IMR-90 (cell line): ENCODE measurements around the gene C2orf49. TPM values are rescaled to one million over a fixed set of nuclear protein-coding genes. Genes with fewer than 3 reads are reported as not detected.

Source experiments
- ATAC-seq: fragments of 200-7000 bp; cut with Tn5 transposase; 2 replicates; pipeline ENCODE4 v1.9.1; 2020; ENCODE audit warnings: low read depth, mild to moderate bottlenecking, moderate library complexity
- BruUV-seq: library from RNA; stranded (reverse); fragments of 400-500 nt; replicated peaks from 2 replicates; lab custom pipeline; 2021; lab: Mats Ljungman, UMichigan
- CTCF ChIA-PET: fragments of 300-600 bp; formaldehyde crosslinking; extraction: SDS; loops from one replicate; lab custom pipeline; 2021; ENCODE audit warnings: antibody characterized with exemption; lab: Yijun Ruan, JAX
- POLR2A ChIA-PET: fragments of 300-600 bp; sonication (Branson Sonifier 250); formaldehyde crosslinking; loops from one replicate; lab custom pipeline; 2022; ENCODE audit warnings: antibody characterized with exemption; ENCODE audit not compliant: unreplicated experiment; lab: Charles Lee
- DNase-seq: peaks from one replicate; pipeline ENCODE4 v3.0.0; 2013
- H2AFZ ChIP-seq: replicated peaks from 2 replicates; pipeline ENCODE3; 2013; ENCODE audit warnings: low read length, mild to moderate bottlenecking; ENCODE audit not compliant: poor library complexity
- H2AK5ac ChIP-seq: 2 replicates; pipeline ENCODE4 v1.6.1; 2013; ENCODE audit warnings: low read depth, low read length, inconsistent platforms
- H2AK9ac ChIP-seq: replicated peaks from 2 replicates; pipeline ENCODE3; 2013; ENCODE audit warnings: mild to moderate bottlenecking, low read depth, low read length, moderate library complexity; ENCODE audit not compliant: poor library complexity
- H2BK120ac ChIP-seq: 2 replicates; pipeline ENCODE4 v1.6.1; 2013; ENCODE audit warnings: low read depth, low read length, inconsistent platforms
- H2BK15ac ChIP-seq: 3 replicates; pipeline ENCODE4 v1.6.1; 2013; ENCODE audit warnings: low read depth, low read length, inconsistent platforms
- H2BK20ac ChIP-seq: 2 replicates; pipeline ENCODE4 v1.6.1; 2013; ENCODE audit warnings: low read depth, mild to moderate bottlenecking, inconsistent platforms, low read length, moderate library complexity
- H2BK5ac ChIP-seq: 2 replicates; pipeline ENCODE4 v1.6.1; 2013; ENCODE audit warnings: mild to moderate bottlenecking, low read depth, low read length, inconsistent platforms; ENCODE audit not compliant: poor library complexity, severe bottlenecking
- H3K14ac ChIP-seq: replicated peaks from 2 replicates; pipeline ENCODE4 v1.6.1; 2013; ENCODE audit warnings: low read depth, low read length, inconsistent platforms
- H3K18ac ChIP-seq: 2 replicates; pipeline ENCODE4 v1.6.1; 2013; ENCODE audit warnings: low read depth, low read length, control low read depth
- H3K23ac ChIP-seq: 2 replicates; pipeline ENCODE4 v1.6.1; 2013; ENCODE audit warnings: low read depth, low read length, inconsistent platforms
- H3K27ac ChIP-seq: 2 replicates; pipeline ENCODE4 v1.5.1; 2013; ENCODE audit warnings: mild to moderate bottlenecking, control low read depth, low read length; ENCODE audit not compliant: insufficient read depth
- H3K27me3 ChIP-seq: 2 replicates; pipeline ENCODE4 v1.6.1; 2013; ENCODE audit warnings: low read length; ENCODE audit not compliant: control insufficient read depth, insufficient read depth
- H3K36me3 ChIP-seq: 2 replicates; pipeline ENCODE4 v1.6.1; 2013; ENCODE audit warnings: low read length, mixed read lengths; ENCODE audit not compliant: control insufficient read depth, insufficient read depth
- H3K4ac ChIP-seq: 2 replicates; pipeline ENCODE4 v1.6.1; 2013; ENCODE audit warnings: low read depth, low read length, inconsistent platforms
- H3K4me1 ChIP-seq: 2 replicates; pipeline ENCODE4 v1.6.1; 2013; ENCODE audit warnings: low read length, mixed read lengths; ENCODE audit not compliant: control insufficient read depth, insufficient read depth
- H3K4me2 ChIP-seq: 2 replicates; pipeline ENCODE4 v1.6.1; 2013; ENCODE audit warnings: low read depth, mild to moderate bottlenecking, control low read depth, low read length, moderate library complexity
- H3K4me3 ChIP-seq: 2 replicates; pipeline ENCODE4 v1.5.1; 2013; ENCODE audit warnings: low read depth, mild to moderate bottlenecking, control low read depth, low read length, moderate library complexity; ENCODE audit not compliant: insufficient read depth
- H3K56ac ChIP-seq: 2 replicates; pipeline ENCODE4 v1.6.1; 2013; ENCODE audit warnings: low read length, inconsistent platforms; ENCODE audit not compliant: insufficient read depth; ENCODE audit errors: extremely low read depth
- H3K79me1 ChIP-seq, 2 experiments: 2 replicates each; pipeline ENCODE4 v1.6.1; 2013; ENCODE audit warnings: low read length in 2 of 2, inconsistent platforms in 1 of 2, low read depth in 1 of 2
- H3K9ac ChIP-seq: 2 replicates; pipeline ENCODE4 v1.6.1; 2013; ENCODE audit warnings: low read depth, low read length, control low read depth
- H3K9me1 ChIP-seq: 2 replicates; pipeline ENCODE4 v1.6.1; 2013; ENCODE audit warnings: low read length, inconsistent platforms; ENCODE audit not compliant: insufficient read depth
- H3K9me3 ChIP-seq: 2 replicates; pipeline ENCODE4 v1.6.1; 2013; ENCODE audit warnings: low read length; ENCODE audit not compliant: control insufficient read depth, insufficient read depth
- H4K20me1 ChIP-seq: 2 replicates; pipeline ENCODE4 v1.6.1; 2013; ENCODE audit warnings: low read length, inconsistent platforms; ENCODE audit not compliant: insufficient read depth
- H4K5ac ChIP-seq: 2 replicates; pipeline ENCODE4 v1.6.1; 2013; ENCODE audit warnings: mild to moderate bottlenecking, low read depth, low read length, control low read depth
- H4K8ac ChIP-seq, 2 experiments: 2 replicates each; pipeline ENCODE4 v1.6.1; 2013; ENCODE audit warnings: low read depth in 2 of 2, low read length in 2 of 2, control low read depth in 1 of 2, inconsistent platforms in 1 of 2
- H4K91ac ChIP-seq: 2 replicates; pipeline ENCODE4 v1.6.1; 2013; ENCODE audit warnings: low read depth, low read length, inconsistent platforms; ENCODE audit not compliant: insufficient read depth
- BHLHE40 ChIP-seq: fragments of 150-350 bp; IDR thresholded peaks from 2 replicates; pipeline ENCODE4 v1.6.1; 2016; ENCODE audit warnings: mild to moderate bottlenecking, low read depth, low read length
- CEBPB ChIP-seq: IDR thresholded peaks from 2 replicates; pipeline ENCODE4 v1.6.1; 2012; ENCODE audit warnings: low read depth, low read length, improper control_type of control experiment
- WGBS, 2 experiments: methylation state at CpG; one replicate each; pipeline versions ENCODE4 v1.1.5 to v1.1.7; 2013; ENCODE audit warnings: missing lambda C conversion rate in 2 of 2; ENCODE audit not compliant: insufficient read length in 1 of 2; ENCODE audit errors: extremely low coverage in 2 of 2; 5-methylcytosine and 5-hydroxymethylcytosine counted together
- dilution Hi-C: fragments of 300-500 bp; cut with HindIII; formaldehyde crosslinking; loops from one replicate; pipeline ENCODE4 v1.14.3; 2018; ENCODE audit warnings: low sequenced_read_pairs; ENCODE audit not compliant: unreplicated experiment
- in situ Hi-C: fragments of 300-500 bp; cut with MboI; formaldehyde crosslinking; loops from 3 replicates; pipeline ENCODE4 v1.14.3; 2019; ENCODE audit warnings: low sequenced_read_pairs, inconsistent platforms, mixed read lengths
- intact Hi-C: fragments of 100-400 bp; cut with micrococcal nuclease; formaldehyde crosslinking; loops from 2 replicates; pipeline ENCODE4 v1.10.0; 2022
- polyA plus RNA-seq, 3 experiments: library from polyadenylated mRNA; depleted of rRNA; stranded (reverse); fragments of >200 nt; gene quantifications; 2 replicates each; pipeline ENCODE4 v1.2.3, GENCODE V29; 2012; ENCODE audit warnings: low replicate concordance in 1 of 3
- total RNA-seq: library from RNA; depleted of rRNA; stranded (reverse); fragments of >200 nt; gene quantifications from 2 replicates; pipeline ENCODE4 v1.2.3, GENCODE V29; 2012

The C2orf49 gene
- total and polyA plus RNA-seq, 2 of the 4 experiments (the other 2 are of a cell fraction) = 3.8 to 8.5 TPM

DNA sequence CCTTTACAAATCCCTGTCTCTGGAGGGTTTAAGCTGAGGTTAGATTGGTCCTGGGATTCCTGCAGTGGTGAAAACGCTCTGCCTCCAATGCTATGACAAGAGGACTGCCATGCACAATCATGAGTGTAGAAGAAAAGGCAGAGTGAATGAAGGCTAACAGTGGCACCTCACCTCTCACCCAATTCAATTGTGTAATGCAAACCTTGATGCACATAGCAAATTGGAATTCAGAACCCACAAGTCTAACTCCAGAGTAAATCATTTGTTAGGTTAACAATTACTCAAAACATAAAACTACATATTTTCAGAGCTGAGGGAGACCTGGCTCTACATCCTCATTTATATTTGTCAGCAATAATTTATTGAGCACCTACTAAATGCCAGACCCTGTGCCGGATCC is 9.7 kb upstream of the C2orf49 start:
- no peak overlapping the region for H3K27ac ChIP-seq
- H3K4me3 ChIP-seq = no peak overlapping the region
- ATAC-seq (no peak), DNase-seq (no peak)
- H2AK5ac ChIP-seq = no peak overlapping the region
- no peak overlapping the region for H4K8ac ChIP-seq
- H4K20me1 ChIP-seq = peaks cover 5% of the 10 kb centered on the region; the same call in 1 of the 2 replicates
- H4K5ac ChIP-seq = no peak overlapping the region
- H2BK120ac ChIP-seq = no peak overlapping the region
- in situ Hi-C loops = loop anchor here (25.0 kb wide), 1 partner anchor 460 kb away; no protein-coding TSS in a partner anchor
- H2AFZ ChIP-seq = no peak overlapping the region
- H3K56ac ChIP-seq = no peak overlapping the region
- peak overlapping the region; percentile 47; the same call in 1 of the 2 replicates for H3K14ac ChIP-seq
- no peaks in the 10 kb centered on the region for H3K27me3 ChIP-seq
- H3K18ac ChIP-seq = no peak overlapping the region
- H3K79me1 ChIP-seq = peaks cover 50 to 63% of the 10 kb centered on the region in 2 experiments
- peaks cover 21% of the 10 kb centered on the region for H3K4me1 ChIP-seq
- no CpG with 5 or more reads among the region's 2 CpGs for WGBS, 2 experiments
- H3K9me3 ChIP-seq = no peaks in the 10 kb centered on the region
- ChIA-PET CTCF (no interaction called here), POLR2A (no interaction called here)
- H3K9ac ChIP-seq = no peak overlapping the region
- dilution Hi-C loops = no loop called here
- H2AK9ac ChIP-seq = no peak overlapping the region
- no peak overlapping the region for H2BK20ac ChIP-seq
- H2BK15ac ChIP-seq = no peak overlapping the region
- no peak overlapping the region for H3K4me2 ChIP-seq
- H2BK5ac ChIP-seq = no peak overlapping the region
- no peak overlapping the region for H3K4ac ChIP-seq
- H4K91ac ChIP-seq = no peak overlapping the region
- no TSS peak for BruUV-seq
- no peak overlapping the region for H3K23ac ChIP-seq
- TF ChIP-seq CEBPB (0 out of 2 replicates have a peak, but pooled peaks have one; percentile 18), BHLHE40 (no peak)
- peaks cover 27% of the 10 kb centered on the region for H3K9me1 ChIP-seq
- intact Hi-C loops = no loop called here
- H3K36me3 ChIP-seq = no peaks in the 10 kb centered on the region
